GM23338 (cell line): ENCODE data around the gene CSTPP1. TPM values are rescaled to one million over a fixed set of nuclear protein-coding genes. Genes with fewer than 3 reads are reported as not detected.

Experiments
- ATAC-seq: fragments of 200-7000 bp; cut with Tn5 transposase; 3 replicates; pipeline ENCODE4 v1.9.1; 2020
- DNase-seq: peaks from one replicate; pipeline ENCODE4 v3.0.0-alpha.2; 2015; ENCODE audit warnings: low spot score
- H2AFZ ChIP-seq: fragments of 200-600 bp; sonication (generic); 2 replicates; pipeline ENCODE4 v1.8.0; 2016; ENCODE audit warnings: antibody characterized with exemption, mild to moderate bottlenecking, moderate library complexity
- H3F3A ChIP-seq: fragments of 200-600 bp; sonication (generic); replicated peaks from 2 replicates; pipeline ENCODE4 v1.8.0; 2017; ENCODE audit warnings: antibody characterized with exemption, mixed run types, low read depth
- H3K27ac ChIP-seq: fragments of 200-600 bp; sonication (generic); 2 replicates; pipeline ENCODE4 v1.6.1; 2016; ENCODE audit warnings: low read depth
- H3K27me3 ChIP-seq: fragments of 200-600 bp; sonication (generic); 2 replicates; pipeline ENCODE4 v1.8.0; 2016; ENCODE audit warnings: mild to moderate bottlenecking, mixed run types, moderate library complexity; ENCODE audit not compliant: insufficient read depth
- H3K36me3 ChIP-seq: fragments of 200-600 bp; sonication (generic); 2 replicates; pipeline ENCODE4 v1.8.0; 2016; ENCODE audit warnings: mild to moderate bottlenecking; ENCODE audit not compliant: insufficient read depth
- H3K4me1 ChIP-seq: fragments of 200-600 bp; sonication (generic); 2 replicates; pipeline ENCODE4 v1.8.0; 2016; ENCODE audit warnings: mild to moderate bottlenecking, moderate library complexity; ENCODE audit not compliant: insufficient read depth
- H3K4me2 ChIP-seq: fragments of 200-600 bp; sonication (generic); 2 replicates; pipeline ENCODE4 v1.7.1; 2017; ENCODE audit warnings: mixed run types
- H3K4me3 ChIP-seq: fragments of 200-600 bp; sonication (generic); 2 replicates; pipeline ENCODE4 v1.6.1; 2016; ENCODE audit warnings: mixed run types
- H3K79me2 ChIP-seq: fragments of 200-600 bp; sonication (generic); replicated peaks from 2 replicates; pipeline ENCODE4 v1.8.0; 2017; ENCODE audit warnings: mild to moderate bottlenecking; ENCODE audit not compliant: insufficient read depth
- H3K9me2 ChIP-seq: fragments of 200-600 bp; sonication (generic); 2 replicates; pipeline ENCODE4 v1.8.0; 2017; ENCODE audit not compliant: insufficient read depth
- H4K20me1 ChIP-seq: fragments of 200-600 bp; sonication (generic); replicated peaks from 2 replicates; pipeline ENCODE4 v1.8.0; 2017; ENCODE audit warnings: mild to moderate bottlenecking; ENCODE audit not compliant: insufficient read depth
- H3K27ac Mint-ChIP-seq: 2 replicates; pipeline ENCODE4 v1.8.0; 2020; ENCODE audit warnings: inconsistent platforms, mild to moderate bottlenecking, moderate library complexity, mixed read lengths
- H3K27me3 Mint-ChIP-seq: 3 replicates; pipeline ENCODE4 v1.8.0; 2022; ENCODE audit warnings: low read depth, mild to moderate bottlenecking, moderate library complexity, mixed read lengths, inconsistent platforms; ENCODE audit not compliant: insufficient read depth, poor library complexity
- H3K36me3 Mint-ChIP-seq: 3 replicates; pipeline ENCODE4 v1.8.0; 2021; ENCODE audit warnings: low read depth, mild to moderate bottlenecking, inconsistent platforms, moderate library complexity, mixed read lengths
- H3K4me1 Mint-ChIP-seq: 3 replicates; pipeline ENCODE4 v1.8.0; 2020; ENCODE audit warnings: mild to moderate bottlenecking, inconsistent platforms, mixed read lengths
- H3K4me3 Mint-ChIP-seq: 3 replicates; pipeline ENCODE4 v1.8.0; 2021; ENCODE audit warnings: moderate library complexity, mild to moderate bottlenecking, inconsistent platforms, mixed read lengths
- H3K9me3 Mint-ChIP-seq: 3 replicates; pipeline ENCODE4 v1.8.0; 2020; ENCODE audit warnings: moderate library complexity, mild to moderate bottlenecking, inconsistent platforms, mixed read lengths
- CREB1 ChIP-seq: fragments of 250-450 bp; sonication (Bioruptor Pico); IDR thresholded peaks from 2 replicates; pipeline ENCODE4 v1.5.0; 2020; ENCODE audit warnings: low read depth, mild to moderate bottlenecking, moderate library complexity
- CTCF ChIP-seq, 2 experiments: fragments of 200-600 bp in 1 of 2; sonication (generic) in 1 of 2; conservative IDR thresholded peaks; 2 replicates each; pipeline versions ENCODE4 v1.5.1 to v1.6.1; 2016 to 2017; ENCODE audit warnings: antibody characterized with exemption in 2 of 2, low read depth in 2 of 2, mild to moderate bottlenecking in 2 of 2, moderate library complexity in 1 of 2
- ETS1 ChIP-seq: IDR thresholded peaks from 2 replicates; pipeline ENCODE4 v1.6.1; 2016; ENCODE audit warnings: antibody characterized with exemption
- EZH2 ChIP-seq: fragments of 200-600 bp; sonication (generic); IDR thresholded peaks from one replicate; pipeline ENCODE4 v1.8.0; 2017; ENCODE audit warnings: antibody characterized with exemption, mild to moderate bottlenecking, low read depth; ENCODE audit not compliant: unreplicated experiment
- EZH2phosphoT487 ChIP-seq: fragments of 200-600 bp; sonication (generic); IDR thresholded peaks from one replicate; pipeline ENCODE4 v1.8.1; 2018; ENCODE audit warnings: antibody characterized with exemption; ENCODE audit not compliant: unreplicated experiment
- JUNB ChIP-seq: IDR thresholded peaks from one replicate; pipeline ENCODE4 v1.6.1; 2016; ENCODE audit warnings: antibody characterized with exemption; ENCODE audit not compliant: unreplicated experiment
- NANOG ChIP-seq: IDR thresholded peaks from 2 replicates; pipeline ENCODE4 v1.6.1; 2016; ENCODE audit warnings: antibody characterized with exemption, borderline replicate concordance
- POLR2AphosphoS5 ChIP-seq: IDR thresholded peaks from 2 replicates; pipeline ENCODE4 v1.6.1; 2016; ENCODE audit warnings: antibody characterized with exemption, low read depth
- REST ChIP-seq: IDR thresholded peaks from one replicate; pipeline ENCODE4 v1.6.1; 2018; ENCODE audit warnings: antibody characterized with exemption; ENCODE audit not compliant: unreplicated experiment
- STAT1 ChIP-seq: IDR thresholded peaks from one replicate; pipeline ENCODE4 v1.6.1; 2016; ENCODE audit warnings: antibody characterized with exemption; ENCODE audit not compliant: unreplicated experiment
- ZNF114 ChIP-seq: fragments of 250-450 bp; sonication (Bioruptor Pico); IDR thresholded peaks from 2 replicates; pipeline ENCODE4 v1.5.0; 2020; ENCODE audit warnings: mild to moderate bottlenecking, moderate library complexity
- ZNF331 ChIP-seq: fragments of 250-450 bp; sonication (Bioruptor Pico); IDR thresholded peaks from 2 replicates; pipeline ENCODE4 v1.5.0; 2020; ENCODE audit warnings: low read depth, mild to moderate bottlenecking, moderate library complexity
- ZNF462 ChIP-seq: fragments of 250-450 bp; sonication (Bioruptor Pico); IDR thresholded peaks from 2 replicates; pipeline ENCODE4 v1.5.0; 2020; ENCODE audit warnings: mild to moderate bottlenecking, moderate library complexity
- polyA plus RNA-seq: library from polyadenylated mRNA; unstranded; fragments of >200 nt; fragmentation: Nextera tagmentation; extraction: Ambion mirVana; gene quantifications from 2 replicates; pipeline ENCODE4 v1.2.1, GENCODE V29; 2016
- total RNA-seq: library from RNA; depleted of rRNA; stranded (reverse); fragments of >200 nt; shearing (Covaris generic); gene quantifications from 2 replicates; pipeline ENCODE4 v1.2.3, GENCODE V29; 2014

Gene CSTPP1
- total and polyA plus RNA-seq, 2 experiments from 2014 or later = 23.5 to 42.6 TPM

DNA sequence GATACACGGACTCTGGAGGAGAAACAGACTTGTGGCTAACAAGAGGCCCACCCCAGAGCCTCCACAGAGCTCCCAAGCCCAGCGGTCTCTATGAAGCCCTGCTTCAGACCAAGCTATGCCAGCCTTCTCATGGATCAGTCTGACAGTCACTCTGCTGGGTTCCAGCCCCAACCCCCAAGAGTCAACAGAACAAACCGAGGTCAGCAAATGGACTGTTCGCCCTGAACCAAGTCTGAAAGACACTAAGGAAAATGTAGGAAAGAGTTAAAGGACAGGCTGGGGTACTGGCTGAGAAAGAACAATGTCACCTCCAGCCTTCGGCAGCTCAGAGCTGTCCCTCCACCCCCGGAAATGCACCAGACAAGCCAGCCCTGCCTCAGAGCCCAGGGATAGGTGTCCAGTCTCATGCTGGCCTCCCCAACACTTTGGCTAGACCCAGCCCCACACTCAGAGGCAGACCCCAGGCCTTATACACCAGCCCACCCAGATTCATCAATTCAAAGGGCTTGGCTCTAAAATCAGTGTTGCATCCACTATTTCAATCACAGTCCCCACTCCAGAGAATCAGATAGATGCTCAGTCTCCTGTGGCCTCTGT lies 236.3 kb downstream of the CSTPP1 start:
- Histone ChIP-seq H4K20me1 (peaks cover 21% of the 10 kb centered on the region), H3K36me3 (peaks cover 27% of the 10 kb centered on the region), H3K79me2 (peaks cover 60% of the 10 kb centered on the region), H3K27ac (no peak overlapping the region), H3K9me2 (no peaks in the 10 kb centered on the region), H3K4me2 (no peak overlapping the region), H3K4me3 (no peak overlapping the region), H3K4me1 (peaks cover 5% of the 10 kb centered on the region; the same call in 1 of the 2 replicates), H3F3A (peaks cover 13% of the 10 kb centered on the region), H2AFZ (no peak overlapping the region), H3K27me3 (no peaks in the 10 kb centered on the region)
- peaks cover 14% of the 10 kb centered on the region for H3K4me1 Mint-ChIP-seq
- H3K27me3 Mint-ChIP-seq = peaks cover 19% of the 10 kb centered on the region
- DNase-seq = no peak
- no peaks in the 10 kb centered on the region for H3K9me3 Mint-ChIP-seq
- no peak overlapping the region for H3K27ac Mint-ChIP-seq
- TF ChIP-seq NANOG (no peak), CTCF (conservative IDR thresholded peaks at IDR 0.05; ENCODE audit: low read depth in 2 of 2) (no peak), ZNF114 (no peak), EZH2phosphoT487 (no peak), STAT1 (no peak), CREB1 (CRISPR knock-in tag) (no peak), ZNF331 (CRISPR knock-in tag) (no peak), ZNF462 (CRISPR knock-in tag) (no peak), EZH2 (no peak), REST (no peak), POLR2AphosphoS5 (no peak), JUNB (no peak), ETS1 (no peak)
- peaks cover 53% of the 10 kb centered on the region for H3K36me3 Mint-ChIP-seq
- H3K4me3 Mint-ChIP-seq = no peak overlapping the region
- no peak for ATAC-seq
